Heart left ventricle (tissue), 16 donors: ENCODE data around the gene RASGRP1. TPM values are rescaled to one million over a fixed set of nuclear protein-coding genes. Genes with fewer than 3 reads are reported as not detected.

Source experiments
- ATAC-seq, 4 donors: fragments of 200-7000 bp; cut with Tn5 transposase; one replicate each; pipeline ENCODE4 v1.9.1; 2020 to 2022; ENCODE audit warnings: moderate library complexity in 4 of 4, mild to moderate bottlenecking in 3 of 4, moderate number of reproducible peaks in 1 of 4
- DNase-seq, 5 donors: peaks; one replicate each; pipeline ENCODE4 v3.0.0-alpha.2; 2020
- H3K27ac ChIP-seq, 12 donors: fragments of 200-600 bp; sonication (generic) in 4 of 12; one replicate each; pipeline versions ENCODE4 v1.5.0 to v1.8.0; 2016 to 2022; ENCODE audit warnings: mild to moderate bottlenecking in 2 of 12
- H3K27me3 ChIP-seq, 9 donors: fragments of 200-600 bp; sonication (generic) in 2 of 9; one replicate each; pipeline versions ENCODE4 v1.5.1 to v1.8.0; 2016 to 2022; ENCODE audit warnings: mild to moderate bottlenecking in 3 of 9
- H3K36me3 ChIP-seq, 9 donors: fragments of 200-600 bp; sonication (generic) in 2 of 9; one replicate each; pipeline versions ENCODE4 v1.5.0 to v1.8.0; 2018 to 2022; ENCODE audit warnings: mild to moderate bottlenecking in 2 of 9
- H3K4me1 ChIP-seq, 12 donors: fragments of 200-600 bp; sonication (generic) in 4 of 12; one replicate each; pipeline versions ENCODE4 v1.5.0 to v1.8.0; 2016 to 2022; ENCODE audit warnings: mild to moderate bottlenecking in 3 of 12
- H3K4me3 ChIP-seq, 12 donors: fragments of 200-600 bp; sonication (generic) in 4 of 12; one replicate each; pipeline versions ENCODE4 v1.5.0 to v1.8.0; 2017 to 2022; ENCODE audit warnings: mild to moderate bottlenecking in 9 of 12, moderate library complexity in 4 of 12
- H3K9me3 ChIP-seq, 12 donors: fragments of 200-600 bp; sonication (generic) in 4 of 12; one replicate each; pipeline versions ENCODE4 v1.5.0 to v1.8.0; 2016 to 2022; ENCODE audit warnings: mild to moderate bottlenecking in 1 of 12
- CTCF ChIP-seq, 12 donors: fragments of 200-600 bp; sonication (generic) in 4 of 12; IDR thresholded peaks; one replicate each; pipeline versions ENCODE4 v1.5.0 to v1.8.0; 2018 to 2022; ENCODE audit warnings: antibody characterized with exemption in 12 of 12, mild to moderate bottlenecking in 5 of 12
- POLR2A ChIP-seq, 2 donors: fragments of 450-650 bp; IDR thresholded peaks; one replicate each; pipeline ENCODE4 v1.6.1; 2017; ENCODE audit warnings: antibody characterized with exemption in 2 of 2, mild to moderate bottlenecking in 2 of 2, moderate library complexity in 2 of 2
- WGBS, 4 donors: extraction: QIAGEN DNeasy Blood & Tissue Kit in 2 of 4; methylation state at CpG; one replicate each; pipeline versions ENCODE4 v1.1.5 to v1.1.7; 2013 to 2018; 5-methylcytosine and 5-hydroxymethylcytosine counted together
- intact Hi-C, 10 donors: fragments of 100-400 bp; cut with DNase I; formaldehyde crosslinking; loops; one replicate each; pipeline versions ENCODE4 v1.11.1 to v1.14.2; 2022
- polyA plus RNA-seq, 2 donors: library from polyadenylated mRNA; stranded (reverse); fragments of 200-250 nt; gene quantifications; one replicate each; pipeline ENCODE4 v1.2.3, GENCODE V29; 2013
- total RNA-seq, 9 donors: library from RNA; depleted of rRNA in 2 of 9; stranded (reverse); fragments of >200 nt in 2 of 9; fragmentation: NEBNext Ultra II Directional in 3 of 9; extraction: Animal tissue kit (Norgen Biotek cat#: 25700) in 3 of 9; gene quantifications; one replicate each; pipeline versions ENCODE4 v1.1.0 to v1.2.4, GENCODE V29; 2016 to 2023
- donor health status: ischemic (EF 13 %, LVEDD 7.1; RV severe dilation, severe dysfunction).
- donor health status: healthy with polysubstance abuse.
- donor health status: DM: no; HTN: yes; CAD: no.
- donor health status: DM: no; HTN: no; CAD: no.
- donor health status: ischemic (EF 25% LVEDD 6.9; RV normal size, moderate dysfunction).
- donor health status: ischemic (EF 25% LVEDD 5.7; RV mildly dilated, moderate dysfunction).
- donor health status: healthy.
- donor health status: DM: yes; HTN: yes; CAD: no.
- donor health status: ischemic (EF 35%, LVEDD 5.7; RV mildly dilated, moderate dysfunction).
- donor health status: nonischemic (EF 11% LVEDD 7.7; RV severe dilation, severe dysfunction).
- donor health status: DM: yes; HTN: yes; CAD: no.
- donor health status: PGD.
- donor health status: ischemic (EF 29% LVEDD 5.4; RV normal size, mild dysfunction).
- donor health status: nonischemic (EF 23%, LVEDD 6.1; RV moderate dilation, normal function).

The RASGRP1 gene
- total and polyA plus RNA-seq, 11 donors, result 0.03 to 5.5 (median 0.54) TPM; not detected in 1

- Histone ChIP-seq H3K27ac (no peak overlapping the region), H3K4me3 (no peak overlapping the region), H3K4me1 (no peaks in the 10 kb centered on the region), H3K9me3 (no peaks in the 10 kb centered on the region), H3K36me3 (no peaks in the 10 kb centered on the region), H3K27me3 (peaks cover 0 to 9% (median 0%) of the 10 kb centered on the region in 9 donors)
- no peak for DNase-seq
- intact Hi-C loops, result no loop called here
- no peak for ATAC-seq
- 85 to 88% (median 86%) methylated on average over 5 of the region's 5 CpGs for WGBS, 4 donors
- TF ChIP-seq POLR2A (IDR thresholded peaks at IDR 0.05), result no peak
- no peak for TF ChIP-seq CTCF (IDR thresholded peaks at IDR 0.05)
These were observed 40.5 kb downstream of the RASGRP1 start for GRCh38 chr15:38524156-38524555.

- Histone ChIP-seq H3K4me1 (no peaks in the 10 kb centered on the region), H3K36me3 (no peaks in the 10 kb centered on the region), H3K27me3 (peaks cover 0 to 11% (median 0%) of the 10 kb centered on the region in 9 donors), H3K4me3 (no peak overlapping the region), H3K27ac (no peak overlapping the region), H3K9me3 (no peaks in the 10 kb centered on the region)
- WGBS, 4 donors, result 81 to 83% (median 82%) methylated on average over 4 of the region's 4 CpGs
- TF ChIP-seq POLR2A (IDR thresholded peaks at IDR 0.05), result no peak
- TF ChIP-seq CTCF (IDR thresholded peaks at IDR 0.05), result no peak
- DNase-seq, result no peak
- intact Hi-C loops, result no loop called here
- ATAC-seq, result no peak
These were observed 41.7 kb downstream of the RASGRP1 start for GRCh38 chr15:38522922-38523321.

GRCh38 chr15:38521316-38521715 lies 43.3 kb downstream of the RASGRP1 start:
- no peaks in the 10 kb centered on the region for H3K36me3 ChIP-seq
- TF ChIP-seq POLR2A (IDR thresholded peaks at IDR 0.05), result no peak
- TF ChIP-seq CTCF (IDR thresholded peaks at IDR 0.05), result no peak
- peaks cover 0 to 13% (median 0%) of the 10 kb centered on the region in 9 donors for H3K27me3 ChIP-seq
- H3K4me3 ChIP-seq, result no peak overlapping the region
- intact Hi-C loops, result no loop called here
- no peak for DNase-seq
- 49 to 61% (median 56%) methylated on average over 5 of the region's 5 CpGs for WGBS, 4 donors
- no peak overlapping the region for H3K27ac ChIP-seq
- no peaks in the 10 kb centered on the region for H3K9me3 ChIP-seq
- no peaks in the 10 kb centered on the region for H3K4me1 ChIP-seq
- no peak for ATAC-seq

GRCh38 chr15:38520035-38520434 lies 44.6 kb downstream of the RASGRP1 start:
- intact Hi-C loops, result no loop called here
- WGBS, 4 donors, result 86 to 88% (median 87%) methylated on average over 3 of the region's 3 CpGs
- no peak for ATAC-seq
- Histone ChIP-seq H3K4me1 (no peaks in the 10 kb centered on the region), H3K36me3 (no peaks in the 10 kb centered on the region), H3K27ac (no peak overlapping the region), H3K9me3 (no peaks in the 10 kb centered on the region), H3K27me3 (peaks cover 0 to 13% (median 0%) of the 10 kb centered on the region in 9 donors), H3K4me3 (no peak overlapping the region)
- TF ChIP-seq POLR2A (IDR thresholded peaks at IDR 0.05) (no peak), CTCF (IDR thresholded peaks at IDR 0.05) (no peak)
- no peak for DNase-seq
